H9 (cell line): Measurements from ENCODE around the gene NDUFA12. TPM values are rescaled to one million over a fixed set of nuclear protein-coding genes. Genes with fewer than 3 reads are reported as not detected.
"Not testable (repeated sequence)": the region's sequence is repeated elsewhere in the genome, so short reads cannot be mapped to it uniquely, and the experiment has no call there.

Experiments used
- DNase-seq: peaks from one replicate; pipeline ENCODE4 v3.0.0-alpha.2; 2017
- H2AFZ ChIP-seq: one replicate; pipeline ENCODE4 v1.6.1; 2013; ENCODE audit warnings: mild to moderate bottlenecking, low read length, control low read depth, moderate library complexity
- H2AK5ac ChIP-seq: 2 replicates; pipeline ENCODE4 v1.6.1; 2013; ENCODE audit warnings: low read length, control low read depth, mixed read lengths; ENCODE audit not compliant: insufficient read length
- H2BK120ac ChIP-seq: one replicate; pipeline ENCODE4 v1.6.1; 2013; ENCODE audit warnings: low read depth, mild to moderate bottlenecking, low read length, control low read depth, inconsistent platforms; ENCODE audit not compliant: poor library complexity, severe bottlenecking
- H2BK12ac ChIP-seq: 2 replicates; pipeline ENCODE4 v1.6.1; 2013; ENCODE audit warnings: low read length, control low read depth, mixed read lengths, low read depth; ENCODE audit not compliant: insufficient read length
- H2BK15ac ChIP-seq: 2 replicates; pipeline ENCODE4 v1.6.1; 2013; ENCODE audit warnings: low read depth, low read length, control low read depth
- H2BK20ac ChIP-seq: one replicate; pipeline ENCODE4 v1.6.1; 2013; ENCODE audit warnings: low read depth, mild to moderate bottlenecking, low read length, control low read depth, inconsistent platforms; ENCODE audit not compliant: poor library complexity, severe bottlenecking
- H2BK5ac ChIP-seq: 2 replicates; pipeline ENCODE4 v1.6.1; 2013; ENCODE audit warnings: low read length, control low read depth, mixed read lengths; ENCODE audit not compliant: insufficient read length
- H3K14ac ChIP-seq: 2 replicates; pipeline ENCODE4 v1.6.1; 2013; ENCODE audit warnings: low read length, control low read depth; ENCODE audit not compliant: insufficient read depth
- H3K18ac ChIP-seq: 2 replicates; pipeline ENCODE4 v1.6.1; 2013; ENCODE audit warnings: low read depth, mild to moderate bottlenecking, mixed read lengths, low read length, control low read depth; ENCODE audit not compliant: insufficient read length
- H3K23ac ChIP-seq: 2 replicates; pipeline ENCODE4 v1.6.1; 2013; ENCODE audit warnings: low read length, control low read depth, mixed read lengths, low read depth; ENCODE audit not compliant: insufficient read length
- H3K23me2 ChIP-seq: 2 replicates; pipeline ENCODE4 v1.6.1; 2013; ENCODE audit warnings: low read depth, mild to moderate bottlenecking, mixed read lengths, low read length, control low read depth; ENCODE audit not compliant: insufficient read length, poor library complexity, severe bottlenecking
- H3K27ac ChIP-seq: 2 replicates; pipeline ENCODE4 v1.5.1; 2013; ENCODE audit warnings: low read length, control low read depth, mixed read lengths, low read depth; ENCODE audit not compliant: insufficient read length
- H3K27me3 ChIP-seq: 2 replicates; pipeline ENCODE4 v1.6.1; 2013; ENCODE audit warnings: low read length, control low read depth, inconsistent platforms; ENCODE audit not compliant: insufficient read depth
- H3K4ac ChIP-seq: 2 replicates; pipeline ENCODE4 v1.6.1; 2013; ENCODE audit warnings: low read depth, mild to moderate bottlenecking, control low read depth, inconsistent platforms, low read length, moderate library complexity
- H3K4me1 ChIP-seq: 2 replicates; pipeline ENCODE4 v1.6.1; 2013; ENCODE audit warnings: low read length, control low read depth, inconsistent platforms; ENCODE audit not compliant: insufficient read depth
- H3K4me2 ChIP-seq: 2 replicates; pipeline ENCODE4 v1.6.1; 2013; ENCODE audit warnings: low read length, control low read depth, mixed read lengths; ENCODE audit not compliant: insufficient read length, insufficient read depth
- H3K56ac ChIP-seq: 2 replicates; pipeline ENCODE4 v1.6.1; 2013; ENCODE audit warnings: low read depth, mild to moderate bottlenecking, mixed read lengths, low read length, control low read depth; ENCODE audit not compliant: insufficient read length
- H3K79me1 ChIP-seq: 2 replicates; pipeline ENCODE4 v1.6.1; 2013; ENCODE audit warnings: low read depth, mild to moderate bottlenecking, moderate library complexity, low read length, control low read depth, inconsistent platforms; ENCODE audit not compliant: insufficient read depth, poor library complexity, severe bottlenecking
- H3K79me2 ChIP-seq: 2 replicates; pipeline ENCODE4 v1.6.1; 2013; ENCODE audit warnings: low read length, control low read depth, inconsistent platforms; ENCODE audit not compliant: insufficient read depth
- H3K9ac ChIP-seq: 2 replicates; pipeline ENCODE4 v1.6.1; 2013; ENCODE audit warnings: low read length, control low read depth, mixed read lengths; ENCODE audit not compliant: insufficient read length; ENCODE audit errors: extremely low read depth
- H3K9me3 ChIP-seq: one replicate; pipeline ENCODE4 v1.6.1; 2013; ENCODE audit warnings: low read depth, low read length, inconsistent platforms; ENCODE audit not compliant: control insufficient read depth
- H3T11ph ChIP-seq: one replicate; pipeline ENCODE4 v1.6.1; 2013; ENCODE audit warnings: mild to moderate bottlenecking, low read length, control low read depth, inconsistent platforms
- H4K20me1 ChIP-seq: one replicate; pipeline ENCODE4 v1.6.1; 2013; ENCODE audit not compliant: control insufficient read depth, insufficient read length, insufficient read depth
- H4K5ac ChIP-seq: 2 replicates; pipeline ENCODE4 v1.6.1; 2013; ENCODE audit warnings: low read depth, mild to moderate bottlenecking, mixed read lengths, low read length, control low read depth; ENCODE audit not compliant: insufficient read length
- H4K8ac ChIP-seq: replicated peaks from 2 replicates; pipeline ENCODE4 v1.6.1; 2013; ENCODE audit warnings: low read length, control low read depth, mixed read lengths, low read depth; ENCODE audit not compliant: insufficient read length
- H4K91ac ChIP-seq: 2 replicates; pipeline ENCODE4 v1.6.1; 2013; ENCODE audit warnings: low read depth, mild to moderate bottlenecking, moderate library complexity, mixed read lengths, low read length, control low read depth; ENCODE audit not compliant: insufficient read length
- H3K27ac Mint-ChIP-seq, 3 experiments: 2 replicates in 2 of 3; 3 replicates in 1 of 3; pipeline ENCODE4 v1.8.0; 2020 to 2021; ENCODE audit warnings: mixed read lengths in 3 of 3, mild to moderate bottlenecking in 1 of 3, moderate library complexity in 1 of 3
- H3K27me3 Mint-ChIP-seq: 2 replicates; pipeline ENCODE4 v1.8.0; 2021; ENCODE audit warnings: low read depth, mild to moderate bottlenecking, moderate library complexity, mixed read lengths
- H3K36me3 Mint-ChIP-seq, 3 experiments: 2 replicates in 2 of 3; 3 replicates in 1 of 3; pipeline ENCODE4 v1.8.0; 2020 to 2021; ENCODE audit warnings: low read depth in 3 of 3, mixed read lengths in 3 of 3; ENCODE audit not compliant: insufficient read depth in 1 of 3
- H3K4me1 Mint-ChIP-seq, 2 experiments: 2 replicates each; pipeline ENCODE4 v1.8.0; 2020; ENCODE audit warnings: mixed read lengths in 2 of 2
- H3K4me3 Mint-ChIP-seq, 2 experiments: 2 replicates in 1 of 2; 3 replicates in 1 of 2; pipeline ENCODE4 v1.8.0; 2020 to 2021; ENCODE audit warnings: mild to moderate bottlenecking in 2 of 2, mixed read lengths in 2 of 2, moderate library complexity in 1 of 2
- H3K9me3 Mint-ChIP-seq, 2 experiments: 2 replicates in 1 of 2; 3 replicates in 1 of 2; pipeline ENCODE4 v1.8.0; 2020; ENCODE audit warnings: mild to moderate bottlenecking in 2 of 2, mixed read lengths in 2 of 2, moderate library complexity in 1 of 2
- CTCF ChIP-seq: fragments of 200-600 bp; sonication (generic); conservative IDR thresholded peaks from 3 replicates; pipeline ENCODE4 v1.8.0; 2021; ENCODE audit warnings: antibody characterized with exemption, mild to moderate bottlenecking
- WGBS: extraction: QIAGEN DNeasy Blood & Tissue Kit; methylation state at CpG from one replicate; pipeline ENCODE4 v1.1.7; 2013; ENCODE audit warnings: missing lambda C conversion rate, low lambda C conversion rate, mixed read lengths; ENCODE audit not compliant: insufficient read length; ENCODE audit errors: extremely low coverage; 5-methylcytosine and 5-hydroxymethylcytosine counted together
- total RNA-seq: library from RNA; stranded (reverse); gene quantifications from 2 replicates; pipeline ENCODE4 v1.2.1, GENCODE V29; 2021

The NDUFA12 gene
- total RNA-seq, 1 experiment from 2014 or later: 104 TPM

GRCh38 chr12:94994312-94994711 is 9.2 kb downstream of the NDUFA12 start:
- no peak overlapping the region for H3K27ac ChIP-seq
- H3K9me3 Mint-ChIP-seq: no peaks in the 10 kb centered on the region
- H3K79me2 ChIP-seq: no peaks in the 10 kb centered on the region; the same call in 1 of the 2 replicates

GRCh38 chr12:94993855-94994254 is 9.6 kb downstream of the NDUFA12 start:
- H4K8ac ChIP-seq, H4K91ac ChIP-seq, H2AFZ ChIP-seq, H3K9me3 ChIP-seq, H3K79me2 ChIP-seq, H3K4me2 ChIP-seq, H3K4ac ChIP-seq, H3K9ac ChIP-seq, H3K4me1 Mint-ChIP-seq, H3K56ac ChIP-seq, H2BK120ac ChIP-seq, H3K27ac ChIP-seq, H3K79me1 ChIP-seq, H3K27me3 ChIP-seq, H4K5ac ChIP-seq, H3K23me2 ChIP-seq, H3K27ac Mint-ChIP-seq, H2BK20ac ChIP-seq, H3K4me3 Mint-ChIP-seq, H2AK5ac ChIP-seq, H3K18ac ChIP-seq, H2BK12ac ChIP-seq, H3K4me1 ChIP-seq, DNase-seq, H2BK15ac ChIP-seq, H3K27me3 Mint-ChIP-seq, H3T11ph ChIP-seq, H2BK5ac ChIP-seq, H3K14ac ChIP-seq, H4K20me1 ChIP-seq, H3K23ac ChIP-seq, H3K9me3 Mint-ChIP-seq: not testable (repeated sequence)
- no CpG with 5 or more reads among the region's 3 CpGs for WGBS
- H3K36me3 Mint-ChIP-seq: peaks cover 7 to 18% (median 16%) of the 10 kb centered on the region in 3 experiments; a peak in 6 of 7 replicates

More at GRCh38 chr12:94994312-94994711, 9.2 kb downstream of the NDUFA12 start:
- H3K36me3 Mint-ChIP-seq: peaks cover 7 to 18% (median 16%) of the 10 kb centered on the region in 3 experiments; a peak in 6 of 7 replicates
- H3K56ac ChIP-seq: no peak overlapping the region
- no peak overlapping the region for H3K9ac ChIP-seq
- no peak overlapping the region for H4K91ac ChIP-seq
- H2BK12ac ChIP-seq: no peak overlapping the region
- TF ChIP-seq CTCF: no peak
- no peaks in the 10 kb centered on the region for H4K20me1 ChIP-seq
- WGBS: no CpG with 5 or more reads among the region's 2 CpGs
- no peak overlapping the region for H2BK5ac ChIP-seq
- no peak overlapping the region for H4K5ac ChIP-seq
- no peaks in the 10 kb centered on the region for H3K27me3 ChIP-seq
- H3K79me1 ChIP-seq: peaks cover 4% of the 10 kb centered on the region
- no peak overlapping the region for H3K4ac ChIP-seq
- H2AFZ ChIP-seq: no peak overlapping the region
- H2BK20ac ChIP-seq: no peak overlapping the region
- no peak overlapping the region for H2AK5ac ChIP-seq
- no peak overlapping the region for H3K18ac ChIP-seq
- no peak overlapping the region for H4K8ac ChIP-seq
- no peak overlapping the region for H3K4me2 ChIP-seq
- no peaks in the 10 kb centered on the region for H3K23me2 ChIP-seq
- H3K4me3 Mint-ChIP-seq: no peak overlapping the region
- no peak overlapping the region for H3K27ac Mint-ChIP-seq
- H3K14ac ChIP-seq: no peak overlapping the region
- no peak overlapping the region for H2BK15ac ChIP-seq
- peaks cover under 1 to 4% of the 10 kb centered on the region in 2 experiments; a peak in 1 of 4 replicates for H3K4me1 Mint-ChIP-seq
- no peak overlapping the region for H3T11ph ChIP-seq
- no peak overlapping the region for H2BK120ac ChIP-seq
- DNase-seq: no peak
- H3K4me1 ChIP-seq: no peaks in the 10 kb centered on the region
- no peaks in the 10 kb centered on the region for H3K9me3 ChIP-seq
- H3K23ac ChIP-seq: no peak overlapping the region
- no peaks in the 10 kb centered on the region for H3K27me3 Mint-ChIP-seq
